Gastrocnemius medialis (tissue), 4 donors: ENCODE measurements around the gene STRIT1. TPM values are rescaled to one million over a fixed set of nuclear protein-coding genes. Genes with fewer than 3 reads are reported as not detected.

ENCODE experiments used
- ATAC-seq, 2 donors: fragments of 150-250 bp; one replicate each; pipeline ENCODE4 v1.9.1; 2016
- DNase-seq, 2 donors: peaks; one replicate each; pipeline ENCODE4 v3.0.0-alpha.2; 2019
- H3K27ac ChIP-seq, 4 donors: fragments of 200-600 bp; sonication (generic); 1 replicate in 1 of 4; 2 replicates in 3 of 4; pipeline ENCODE4 v1.5.1; 2016 to 2018; ENCODE audit warnings: mild to moderate bottlenecking in 2 of 4, moderate library complexity in 1 of 4
- H3K27me3 ChIP-seq, 3 donors: fragments of 200-600 bp; sonication (generic) in 2 of 3; 1 replicate in 1 of 3; 2 replicates in 2 of 3; pipeline versions ENCODE4 v1.5.1 to v1.6.0; 2016 to 2019; ENCODE audit warnings: mild to moderate bottlenecking in 1 of 3, moderate library complexity in 1 of 3
- H3K36me3 ChIP-seq, 2 donors: fragments of 200-600 bp; sonication (generic) in 1 of 2; one replicate each; pipeline ENCODE4 v1.5.1; 2017 to 2018
- H3K4me1 ChIP-seq, 2 donors: fragments of 200-600 bp; sonication (generic) in 1 of 2; one replicate each; pipeline ENCODE4 v1.5.1; 2016 to 2017; ENCODE audit warnings: mild to moderate bottlenecking in 2 of 2
- H3K4me3 ChIP-seq, 4 donors: fragments of 200-600 bp; sonication (generic) in 3 of 4; 1 replicate in 1 of 4; 2 replicates in 3 of 4; pipeline ENCODE4 v1.5.1; 2016 to 2019; ENCODE audit warnings: mild to moderate bottlenecking in 2 of 4
- H3K9me3 ChIP-seq, 3 donors: fragments of 200-600 bp; sonication (generic) in 2 of 3; 1 replicate in 1 of 3; 2 replicates in 2 of 3; pipeline ENCODE4 v1.5.1; 2016 to 2019
- CTCF ChIP-seq, 5 experiments: fragments of 450-650 bp in 3 of 5; fragments of 200-600 bp in 2 of 5; sonication (generic) in 2 of 5; IDR thresholded peaks in 4 of 5; conservative IDR thresholded peaks in 1 of 5; 1 replicate in 4 of 5; 2 replicates in 1 of 5; pipeline ENCODE4 v1.5.1; 2016 to 2019; ENCODE audit warnings: antibody characterized with exemption in 5 of 5, mild to moderate bottlenecking in 3 of 5, moderate library complexity in 3 of 5
- POLR2A ChIP-seq, 2 donors: fragments of 450-650 bp; IDR thresholded peaks; one replicate each; pipeline ENCODE4 v1.6.1; 2017; ENCODE audit warnings: antibody characterized with exemption in 2 of 2, mild to moderate bottlenecking in 2 of 2, moderate library complexity in 2 of 2
- in situ Hi-C, 4 donors: fragments of 200-750 bp; cut with MboI; loops; one replicate each; pipeline versions ENCODE4 v1.15.0 to v1.8.0; 2017; ENCODE audit warnings: low sequenced_read_pairs in 4 of 4
- intact Hi-C: fragments of 100-400 bp; cut with DNase I; formaldehyde crosslinking; loops from one replicate; pipeline ENCODE4 v1.15.1; 2023; ENCODE audit warnings: low total_unique reads
- total RNA-seq, 4 donors: library from RNA; depleted of rRNA; stranded (reverse); fragments of >200 nt; gene quantifications; one replicate each; pipeline versions ENCODE4 v1.1.0 to v1.2.3, GENCODE V29; 2016

The STRIT1 gene
- total RNA-seq, 4 donors from 2014 or later, result 507 to 2,272 (median 1,180) TPM

GRCh38 chr3:155320934-155321333, 27.5 kb upstream of the STRIT1 start:
- ATAC-seq (no peak), DNase-seq (no peak)
- H3K4me1 ChIP-seq, result peaks cover 11 to 23% of the 10 kb centered on the region in 2 donors
- intact Hi-C loops, result loop anchor here (5.0 kb wide), 2 partner anchors 139 to 984 kb away; no protein-coding TSS in a partner anchor
- peak overlapping the region in 1 of 4 donors; percentile 19 for H3K27ac ChIP-seq
- no peak overlapping the region for H3K4me3 ChIP-seq
- TF ChIP-seq CTCF (IDR thresholded peaks at IDR 0.05 in 4 of 5, conservative IDR thresholded peaks at IDR 0.05 in 1 of 5) (no peak), POLR2A (IDR thresholded peaks at IDR 0.05) (no peak)
- H3K27me3 ChIP-seq, result no peaks in the 10 kb centered on the region
- no peaks in the 10 kb centered on the region for H3K36me3 ChIP-seq
- in situ Hi-C loops, result loop anchor here (5.0 to 25.0 kb wide), 7 partner anchors 234 to 986 kb away; partner anchors contain the start of gene MME (in 1 of the 4)
- H3K9me3 ChIP-seq, result no peaks in the 10 kb centered on the region

DNA sequence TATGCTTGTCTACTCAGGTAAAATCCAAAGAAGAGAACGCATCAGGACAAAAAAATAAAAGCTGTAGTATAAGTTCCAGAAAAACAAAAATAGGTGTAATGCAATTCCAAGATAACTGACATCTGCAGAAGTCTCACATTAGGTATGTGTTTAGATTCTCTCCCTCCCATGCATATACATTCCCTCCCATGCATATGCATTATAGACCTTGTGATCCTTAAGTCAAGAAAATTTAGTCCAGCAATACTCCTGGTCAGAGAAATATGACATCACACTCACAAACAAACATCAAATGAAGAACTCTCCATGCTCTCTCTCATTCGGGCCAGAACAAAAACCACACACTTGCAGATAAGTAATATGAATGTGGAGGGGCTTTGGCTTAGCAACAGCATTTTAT, 25.3 kb upstream of the STRIT1 start:
- TF ChIP-seq POLR2A (IDR thresholded peaks at IDR 0.05), result no peak
- no peak for TF ChIP-seq CTCF (IDR thresholded peaks at IDR 0.05 in 4 of 5, conservative IDR thresholded peaks at IDR 0.05 in 1 of 5)

GRCh38 chr3:155317211-155317610, 23.7 kb upstream of the STRIT1 start:
- in situ Hi-C loops (loop anchor here in 2 of 4 donors (25.0 kb wide), 2 partner anchors 230 to 355 kb away; partner anchors contain the start of gene MME (in 1 of the 2)), intact Hi-C loops (loop anchor here (5.0 kb wide), 2 partner anchors 240 to 995 kb away; partner anchors contain the start of gene DHX36)
- DNase-seq, result no peak
- H3K27me3 ChIP-seq, result no peaks in the 10 kb centered on the region
- peaks cover 35 to 44% of the 10 kb centered on the region in 2 donors for H3K4me1 ChIP-seq
- no peak overlapping the region for H3K4me3 ChIP-seq
- no peak for TF ChIP-seq POLR2A (IDR thresholded peaks at IDR 0.05)
- TF ChIP-seq CTCF (IDR thresholded peaks at IDR 0.05 in 4 of 5, conservative IDR thresholded peaks at IDR 0.05 in 1 of 5), result no peak
- H3K9me3 ChIP-seq, result no peaks in the 10 kb centered on the region
- no peaks in the 10 kb centered on the region for H3K36me3 ChIP-seq
- ATAC-seq, result no peak
- peak overlapping the region; percentile 75 to 88 (median 78) for H3K27ac ChIP-seq

More for the DNA sequence above, 25.3 kb upstream of the STRIT1 start:
- H3K4me3 ChIP-seq, result no peak overlapping the region
- DNase-seq (no peak), ATAC-seq (no peak)
- no peaks in the 10 kb centered on the region for H3K36me3 ChIP-seq
- no peaks in the 10 kb centered on the region for H3K27me3 ChIP-seq
- in situ Hi-C loops (loop anchor here in 2 of 4 donors (25.0 kb wide), 2 partner anchors 231 to 356 kb away; partner anchors contain the start of gene MME (in 1 of the 2)), intact Hi-C loops (loop anchor here (5.0 kb wide), 2 partner anchors 241 to 996 kb away; partner anchors contain the start of gene DHX36)
- no peaks in the 10 kb centered on the region for H3K9me3 ChIP-seq
- peaks cover 21 to 37% of the 10 kb centered on the region in 2 donors for H3K4me1 ChIP-seq
- H3K27ac ChIP-seq, result no peak overlapping the region

DNA sequence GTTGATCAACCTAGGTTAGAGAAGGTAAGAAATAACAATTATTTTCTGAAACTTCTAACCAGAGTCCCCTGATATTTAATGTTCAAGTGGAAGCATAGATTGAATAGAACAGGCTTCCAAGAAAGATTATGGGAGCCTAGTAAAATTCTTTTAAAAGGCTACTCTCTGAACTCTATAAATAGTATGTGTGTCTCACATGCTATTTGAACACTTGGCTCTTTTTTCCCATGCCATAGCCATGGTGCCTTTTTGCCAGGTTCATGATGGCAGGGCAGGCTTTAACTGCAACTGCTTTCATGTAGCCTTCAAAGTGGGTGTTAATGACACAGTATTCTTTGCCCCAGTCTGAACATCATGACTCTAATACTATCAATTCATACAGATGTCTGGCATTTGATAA, 22.9 kb upstream of the STRIT1 start:
- Histone ChIP-seq H3K9me3 (no peaks in the 10 kb centered on the region), H3K27me3 (no peaks in the 10 kb centered on the region), H3K36me3 (no peaks in the 10 kb centered on the region), H3K27ac (peak overlapping the region; percentile 75 to 88 (median 78)), H3K4me1 (peaks cover 35 to 40% of the 10 kb centered on the region in 2 donors), H3K4me3 (no peak overlapping the region)
- in situ Hi-C loops (loop anchor here in 2 of 4 donors (25.0 kb wide), 2 partner anchors 229 to 354 kb away; partner anchors contain the start of gene MME (in 1 of the 2)), intact Hi-C loops (loop anchor here (5.0 kb wide), 2 partner anchors 239 to 994 kb away; partner anchors contain the start of gene DHX36)
- peak; percentile 11 to 59 for DNase-seq
- ATAC-seq, result peak; percentile 90 to 92
- TF ChIP-seq POLR2A (IDR thresholded peaks at IDR 0.05) (no peak), CTCF (IDR thresholded peaks at IDR 0.05 in 4 of 5, conservative IDR thresholded peaks at IDR 0.05 in 1 of 5) (no peak)
